ENCODE measurements around the gene DPP10.

The DPP10 gene

GRCh38 chr2:114752425-114752824 lies 310.0 kb downstream of the DPP10 start (continued):
- TF ChIP-seq HOXA7 (CRISPR knock-in tag; IDR thresholded peaks at IDR 0.05; ENCODE audit: borderline replicate concordance) (no peak), ZNF596 (tag by site-specific recombination; IDR thresholded peaks at IDR 0.05) (no peak), MEIS1 (CRISPR knock-in tag; IDR thresholded peaks at IDR 0.05; ENCODE audit: borderline replicate concordance) (no peak), AEBP2 (tag by site-specific recombination; IDR thresholded peaks at IDR 0.05; ENCODE audit: borderline replicate concordance) (no peak)

DNA sequence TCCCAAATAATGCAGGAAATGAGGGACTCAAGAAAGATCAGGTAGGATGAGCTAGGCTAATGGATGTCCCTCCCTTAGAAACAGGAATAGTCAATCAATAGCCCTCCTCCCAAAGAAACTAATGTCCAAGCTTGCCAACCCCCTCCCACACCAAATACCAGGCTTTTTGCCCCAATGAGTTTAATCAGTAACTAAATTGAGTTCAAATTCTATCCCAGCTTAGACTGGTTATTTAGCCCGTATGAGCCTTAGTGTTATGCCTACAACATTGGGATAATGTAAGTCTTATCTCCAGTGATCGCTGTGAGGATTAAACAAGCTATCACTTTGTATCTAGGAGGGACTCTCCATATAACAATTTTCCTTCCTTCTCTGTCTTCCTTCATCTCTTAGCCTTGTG lies 310.7 kb downstream of the DPP10 start:
- H3K9me3 ChIP-seq (ENCODE audit: control insufficient read depth, insufficient read depth, low read depth, low read length), result no peaks in the 10 kb centered on the region
- CTCF ChIA-PET, result interaction anchor here (0.7 kb wide), 1 partner anchor 58 kb away, joined by 3 read pairs; no protein-coding TSS in a partner anchor
- H3K4me3 ChIP-seq (ENCODE audit: low read depth, low read length), result no peak overlapping the region
- POLR2A ChIA-PET, result no interaction called here
- H3K4me1 ChIP-seq (ENCODE audit: control insufficient read depth, insufficient read depth, low read length), result no peaks in the 10 kb centered on the region
- H3K36me3 ChIP-seq (ENCODE audit: control insufficient read depth in 2 of 2, insufficient read depth in 1 of 2, low read length in 2 of 2), result no peaks in the 10 kb centered on the region
- no peak overlapping the region for H3K27ac ChIP-seq (ENCODE audit: extremely low read depth, low read depth, low read length)
- TF ChIP-seq ZNF366 (tag by site-specific recombination; conservative IDR thresholded peaks at IDR 0.05) (no peak), ZBTB48 (tag by site-specific recombination; IDR thresholded peaks at IDR 0.05) (no peak), ZNF18 (tag by site-specific recombination; IDR thresholded peaks at IDR 0.05) (no peak), ZNF140 (tag by site-specific recombination; IDR thresholded peaks at IDR 0.05) (no peak), ZNF335 (tag by site-specific recombination; conservative IDR thresholded peaks at IDR 0.05) (no peak), ZNF266 (tag by site-specific recombination; IDR thresholded peaks at IDR 0.05; ENCODE audit: low read depth) (no peak), ZNF214 (tag by site-specific recombination; IDR thresholded peaks at IDR 0.05; ENCODE audit: borderline replicate concordance) (no peak), KLF7 (tag by site-specific recombination; IDR thresholded peaks at IDR 0.05; ENCODE audit: borderline replicate concordance) (no peak), ZNF341 (tag by site-specific recombination; IDR thresholded peaks at IDR 0.05; ENCODE audit: low read depth) (no peak), ZNF76 (tag by site-specific recombination; IDR thresholded peaks at IDR 0.05; ENCODE audit: borderline replicate concordance, low read depth) (no peak), ZNF521 (tag by site-specific recombination; IDR thresholded peaks at IDR 0.05) (no peak), ZNF248 (tag by site-specific recombination; IDR thresholded peaks at IDR 0.05) (no peak), ZNF518A (tag by site-specific recombination; conservative IDR thresholded peaks at IDR 0.05; ENCODE audit: low read depth) (no peak), KLF8 (tag by site-specific recombination; IDR thresholded peaks at IDR 0.05) (no peak), ZNF558 (tag by site-specific recombination; IDR thresholded peaks at IDR 0.05) (no peak), ZNF169 (tag by site-specific recombination; IDR thresholded peaks at IDR 0.05) (no peak)
- TF ChIP-seq, protein P1, sequence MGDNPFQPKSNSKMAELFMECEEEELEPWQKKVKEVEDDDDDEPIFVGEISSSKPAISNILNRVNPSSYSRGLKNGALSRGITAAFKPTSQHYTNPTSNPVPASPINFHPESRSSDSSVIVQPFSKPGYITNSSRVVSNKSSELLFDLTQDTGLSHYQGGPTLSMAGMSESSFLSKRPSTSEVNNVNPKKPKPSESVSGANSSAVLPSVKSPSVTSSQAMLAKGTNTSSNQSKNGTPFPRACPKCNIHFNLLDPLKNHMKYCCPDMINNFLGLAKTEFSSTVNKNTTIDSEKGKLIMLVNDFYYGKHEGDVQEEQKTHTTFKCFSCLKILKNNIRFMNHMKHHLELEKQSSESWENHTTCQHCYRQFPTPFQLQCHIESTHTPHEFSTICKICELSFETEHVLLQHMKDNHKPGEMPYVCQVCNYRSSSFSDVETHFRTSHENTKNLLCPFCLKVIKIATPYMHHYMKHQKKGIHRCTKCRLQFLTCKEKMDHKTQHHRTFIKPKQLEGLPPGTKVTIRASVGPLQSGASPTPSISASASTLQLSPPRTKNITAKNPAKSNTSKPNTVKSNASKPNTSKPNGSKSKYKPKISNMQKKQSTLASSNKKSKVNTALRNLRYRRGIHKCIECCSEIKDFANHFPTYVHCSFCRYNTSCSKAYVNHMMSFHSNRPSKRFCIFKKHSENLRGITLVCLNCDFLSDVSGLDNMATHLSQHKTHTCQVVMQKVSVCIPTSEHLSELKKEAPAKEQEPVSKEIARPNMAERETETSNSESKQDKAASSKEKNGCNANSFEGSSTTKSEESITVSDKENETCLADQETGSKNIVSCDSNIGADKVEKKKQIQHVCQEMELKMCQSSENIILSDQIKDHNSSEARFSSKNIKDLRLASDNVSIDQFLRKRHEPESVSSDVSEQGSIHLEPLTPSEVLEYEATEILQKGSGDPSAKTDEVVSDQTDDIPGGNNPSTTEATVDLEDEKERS (tag by site-specific recombination; IDR thresholded peaks at IDR 0.05), result no peak
- TF ChIP-seq, protein P2, sequence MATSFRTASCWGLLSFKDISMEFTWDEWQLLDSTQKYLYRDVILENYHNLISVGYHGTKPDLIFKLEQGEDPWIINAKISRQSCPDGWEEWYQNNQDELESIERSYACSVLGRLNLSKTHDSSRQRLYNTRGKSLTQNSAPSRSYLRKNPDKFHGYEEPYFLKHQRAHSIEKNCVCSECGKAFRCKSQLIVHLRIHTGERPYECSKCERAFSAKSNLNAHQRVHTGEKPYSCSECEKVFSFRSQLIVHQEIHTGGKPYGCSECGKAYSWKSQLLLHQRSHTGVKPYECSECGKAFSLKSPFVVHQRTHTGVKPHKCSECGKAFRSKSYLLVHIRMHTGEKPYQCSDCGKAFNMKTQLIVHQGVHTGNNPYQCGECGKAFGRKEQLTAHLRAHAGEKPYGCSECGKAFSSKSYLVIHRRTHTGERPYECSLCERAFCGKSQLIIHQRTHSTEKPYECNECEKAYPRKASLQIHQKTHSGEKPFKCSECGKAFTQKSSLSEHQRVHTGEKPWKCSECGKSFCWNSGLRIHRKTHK (tag by site-specific recombination; IDR thresholded peaks at IDR 0.05), result no peak
